NCI-H345 treated with DMSO at 0.1 percent for 48 hours (cell line): Measurements from ENCODE around the gene CD6.
A peak's percentile ranks its signal among the peaks of the same experiment; 100 is the strongest.

Experiments
- DNase-seq: peaks from one replicate; lab custom pipeline; 2025; ENCODE audit not compliant: unreplicated experiment; lab: John Stamatoyannopoulos, UW

Gene CD6

DNA sequence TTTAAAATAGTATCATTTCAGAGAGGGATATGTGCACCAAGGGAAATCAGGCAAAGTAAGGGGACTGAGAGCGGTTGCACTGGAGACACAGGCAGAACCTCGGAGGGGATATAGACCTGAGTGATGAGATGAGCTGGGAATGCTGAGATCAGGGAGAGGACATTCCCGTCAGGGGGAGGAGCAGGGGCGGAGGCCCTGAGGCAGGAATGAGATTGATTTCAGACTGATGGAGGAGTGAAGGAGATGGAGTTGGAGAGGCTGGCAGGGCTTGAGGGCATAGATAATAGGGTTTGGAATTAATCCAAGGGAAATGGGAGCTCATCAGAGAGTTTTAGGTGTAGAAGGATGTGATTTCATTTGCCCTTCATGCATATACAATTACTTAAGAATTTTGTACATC lies 13.2 kb downstream of the CD6 start:
- no peak for DNase-seq

DNA sequence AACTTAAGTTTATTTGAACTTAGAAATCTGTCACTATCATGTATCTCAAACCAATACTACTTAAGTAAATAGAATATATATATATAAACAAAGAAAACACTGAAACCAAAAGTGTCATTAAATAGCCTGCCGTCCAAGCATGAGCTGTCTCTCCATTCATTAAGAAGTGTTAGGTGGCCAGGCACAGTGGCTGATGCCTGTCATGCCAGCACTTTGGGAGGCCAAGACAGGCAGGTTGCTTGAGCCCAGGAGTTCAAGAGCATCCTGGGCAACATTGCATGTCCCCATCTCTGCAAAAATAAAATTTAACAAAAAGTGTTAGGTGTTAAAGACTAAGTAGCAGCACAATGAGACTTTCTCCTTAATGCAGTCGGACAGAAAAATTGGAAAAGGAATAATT lies 14.0 kb downstream of the CD6 start:
- DNase-seq: no peak

DNA sequence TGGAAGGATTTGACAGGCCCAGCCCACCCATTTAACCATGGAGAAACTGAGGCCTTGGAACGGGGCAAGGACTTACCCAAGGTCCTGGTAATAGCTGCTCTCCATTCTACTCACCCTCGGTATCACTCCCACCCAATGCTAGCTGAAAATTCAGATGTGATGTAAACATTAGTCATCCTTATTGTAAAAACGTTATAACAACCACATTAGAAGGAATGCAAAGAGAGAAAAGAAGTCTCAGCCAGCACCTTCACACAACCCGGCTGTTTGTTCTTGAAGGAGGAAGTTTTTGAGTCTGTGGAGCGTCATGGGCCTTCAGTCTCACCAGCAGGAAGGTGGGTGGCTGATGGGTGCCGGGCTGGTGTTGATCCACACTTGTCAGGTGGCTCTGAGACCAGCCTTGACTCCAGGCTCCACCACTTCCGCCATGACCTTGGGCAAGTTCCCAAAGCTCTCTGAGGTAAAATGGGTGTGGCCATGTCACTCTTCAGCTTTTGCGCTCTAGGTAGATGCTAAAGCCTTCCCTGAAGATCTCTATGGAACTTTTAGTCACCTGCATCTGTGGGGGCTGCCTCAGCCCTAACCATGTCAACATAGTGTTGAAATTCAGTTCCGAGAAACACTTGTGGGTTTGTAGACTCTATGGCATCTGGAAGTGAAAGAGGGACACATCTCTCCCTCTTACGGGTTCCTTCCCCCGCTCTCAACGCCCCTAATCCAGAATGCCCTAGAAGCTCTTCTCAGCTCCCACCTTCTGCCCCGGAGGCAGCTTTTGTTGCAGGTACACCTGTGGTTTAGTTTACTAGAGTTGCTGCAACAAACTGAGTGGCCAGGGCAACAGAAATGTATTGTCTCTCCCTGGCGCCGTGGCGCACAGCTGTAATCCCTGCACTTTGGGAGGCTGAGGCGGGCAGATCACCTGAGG lies 14.8 kb downstream of the CD6 start:
- no peak for DNase-seq

DNA sequence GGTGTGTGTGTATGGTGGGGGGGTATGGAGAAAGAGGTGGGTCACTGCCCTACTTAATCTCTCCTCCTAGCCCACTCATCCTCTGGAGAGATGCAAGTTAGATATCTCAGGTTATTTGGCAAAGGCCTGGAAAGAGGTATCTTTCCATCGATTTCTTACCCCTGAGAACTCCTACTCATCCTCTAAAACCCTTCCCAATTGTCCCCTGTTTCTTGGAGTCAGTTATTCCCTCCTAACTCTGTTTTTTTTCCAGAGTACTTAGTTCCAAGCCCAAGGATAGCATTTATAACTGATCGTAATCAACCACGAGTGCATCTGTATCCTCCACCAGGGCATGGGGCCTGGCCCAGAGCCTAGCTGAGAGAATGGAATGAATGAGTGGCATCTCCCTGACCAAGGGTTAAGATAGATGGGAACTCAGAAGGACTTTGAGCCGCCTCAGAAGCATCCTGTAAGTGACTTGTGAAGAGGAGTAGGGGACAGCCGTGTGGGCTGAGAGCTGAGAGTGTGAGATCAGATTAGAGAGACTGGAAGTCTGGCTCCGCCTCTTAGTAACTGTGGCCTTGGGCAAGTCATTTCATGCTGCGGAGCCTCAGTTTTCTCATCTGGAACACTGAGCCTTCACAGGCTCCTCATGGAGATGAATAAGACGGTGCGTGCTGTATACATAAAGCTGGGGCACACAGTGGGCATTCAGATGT lies 16.2 kb downstream of the CD6 start:
- DNase-seq: no peak

DNA sequence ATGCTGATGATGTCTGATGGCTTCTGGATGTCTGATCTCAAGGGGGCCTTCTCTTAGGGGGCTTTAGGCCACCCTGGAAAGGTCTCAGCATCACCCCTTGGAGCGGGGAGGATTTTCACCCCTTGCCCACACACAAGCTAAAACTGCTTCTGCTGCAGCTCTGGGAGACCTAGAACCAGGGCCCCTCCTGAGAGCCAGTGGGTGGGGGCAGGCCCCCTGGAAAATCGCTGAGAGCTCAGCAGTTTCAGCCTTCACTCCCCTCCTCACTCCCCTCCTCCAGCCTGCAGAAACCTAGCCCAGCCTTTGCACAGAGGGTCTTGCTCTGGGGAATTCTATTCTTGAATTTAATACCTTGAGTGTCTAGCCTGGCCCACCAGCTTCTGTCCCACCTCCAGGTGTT lies 17.2 kb downstream of the CD6 start:
- DNase-seq: no peak

DNA sequence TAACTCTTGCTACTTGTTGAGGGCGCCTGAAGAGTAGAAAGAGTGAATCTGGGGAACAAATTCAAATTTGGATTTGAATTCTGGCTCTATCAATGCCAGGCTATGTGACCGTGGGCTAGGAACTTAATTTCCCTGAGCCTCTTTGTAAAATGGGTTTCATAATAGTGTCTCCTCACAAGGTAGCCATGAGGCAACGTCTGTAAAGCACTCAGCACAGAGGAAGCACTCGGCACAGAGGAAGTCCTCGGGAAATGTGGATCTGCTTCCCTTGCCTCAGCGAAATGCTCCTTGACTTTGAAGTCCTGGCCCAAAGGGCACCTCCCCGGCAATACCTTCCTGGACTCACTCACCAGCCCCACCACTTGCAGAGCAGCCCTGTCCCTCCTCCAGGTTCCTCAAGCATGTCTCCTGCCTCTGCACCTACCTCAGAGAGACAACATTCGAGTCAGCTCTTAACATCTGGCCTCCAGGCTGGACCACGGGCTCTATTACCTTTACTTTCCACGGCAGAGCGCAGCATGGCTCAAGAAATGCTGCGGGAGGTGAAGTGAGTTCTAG lies 17.7 kb downstream of the CD6 start:
- DNase-seq: no peak

DNA sequence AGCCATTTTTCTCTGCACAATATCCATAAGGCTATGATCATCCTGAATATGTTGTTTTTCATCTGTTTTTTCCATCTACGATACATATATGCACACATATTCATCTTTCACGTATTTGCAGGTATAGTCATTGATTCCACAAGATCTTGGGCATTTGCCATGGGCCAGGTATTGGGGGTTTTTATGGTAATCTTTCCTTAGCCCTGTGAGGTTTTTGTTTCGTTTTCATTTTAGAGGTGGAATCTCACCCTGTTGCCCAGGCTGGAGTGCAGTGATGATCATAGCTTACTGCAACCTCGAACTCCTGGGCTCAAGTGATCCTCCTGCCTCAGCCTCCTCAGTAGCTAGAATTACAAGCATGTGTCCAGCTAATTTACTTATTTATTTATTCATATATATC lies 20.0 kb downstream of the CD6 start:
- DNase-seq: no peak

DNA sequence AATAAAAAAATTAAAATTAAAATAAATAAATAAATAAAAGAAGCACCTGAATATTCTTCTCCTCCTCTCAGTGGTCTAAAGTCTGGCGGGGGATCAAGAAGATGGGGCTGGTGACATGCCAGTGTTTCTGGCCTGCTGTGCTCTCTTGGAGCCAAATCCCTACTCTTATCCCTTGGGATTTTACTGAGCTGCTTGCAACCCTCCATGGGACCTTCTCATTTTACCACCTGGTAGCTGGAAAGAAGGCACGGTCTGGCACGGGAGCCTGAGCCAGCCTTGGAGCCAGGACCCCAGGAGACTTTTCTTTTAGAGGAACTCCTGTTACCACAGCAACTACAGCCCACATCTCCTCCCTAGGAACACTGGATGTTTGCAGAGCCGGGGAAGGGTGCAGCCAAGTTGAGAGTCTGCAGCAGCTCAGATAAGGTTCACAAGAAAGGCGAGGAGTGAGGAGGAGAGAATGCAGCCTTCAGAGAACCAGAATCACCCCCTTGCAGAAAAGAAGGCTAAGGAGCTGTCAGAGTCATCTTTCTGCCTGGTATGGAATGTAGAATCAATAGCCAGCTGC lies 21.4 kb downstream of the CD6 start:
- no peak for DNase-seq

DNA sequence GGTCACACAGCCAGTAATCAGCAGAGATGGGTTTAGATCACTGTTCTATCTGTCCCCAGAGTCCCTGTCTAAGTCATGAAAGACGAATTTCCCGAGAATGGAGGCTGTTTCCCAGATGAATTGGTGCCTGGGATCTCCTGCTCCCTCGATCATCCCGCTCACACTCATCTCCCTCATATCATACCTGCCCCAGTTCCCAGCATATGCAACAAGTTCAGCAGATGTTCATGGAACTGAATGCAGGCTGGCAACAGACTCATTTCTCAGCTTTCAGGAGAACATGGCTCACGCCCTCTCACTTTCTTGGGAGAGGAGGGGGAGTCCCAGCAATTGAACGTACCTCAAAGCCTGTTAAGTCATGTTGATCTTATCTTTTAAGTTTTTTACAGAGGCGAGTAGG lies 22.1 kb downstream of the CD6 start:
- no peak for DNase-seq

DNA sequence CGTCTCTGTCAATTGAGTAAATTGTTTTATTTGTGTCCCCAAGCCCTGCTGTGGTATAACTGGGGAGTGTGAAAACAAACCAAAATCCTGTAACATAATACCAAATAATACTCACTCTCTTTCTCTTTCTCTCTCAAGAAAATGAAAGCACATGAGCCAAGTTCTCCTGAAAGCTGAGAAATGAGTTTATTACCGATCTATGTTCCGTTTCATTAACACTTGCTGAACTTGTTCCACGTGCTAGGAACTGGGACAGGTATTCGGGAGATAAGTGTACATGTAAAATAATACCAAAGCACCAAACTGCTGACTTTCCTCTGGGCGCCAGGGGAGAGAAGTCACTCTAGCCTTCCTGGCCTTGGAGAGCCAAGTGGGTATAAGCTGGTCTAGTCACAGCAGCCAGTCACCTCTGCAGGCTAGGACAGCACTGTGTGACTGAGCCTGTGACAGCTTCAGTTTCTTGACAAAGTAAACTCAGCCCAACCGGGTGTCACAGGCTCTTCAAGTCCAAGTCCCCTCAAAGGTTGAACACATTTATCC lies 23.1 kb downstream of the CD6 start:
- DNase-seq: no peak

DNA sequence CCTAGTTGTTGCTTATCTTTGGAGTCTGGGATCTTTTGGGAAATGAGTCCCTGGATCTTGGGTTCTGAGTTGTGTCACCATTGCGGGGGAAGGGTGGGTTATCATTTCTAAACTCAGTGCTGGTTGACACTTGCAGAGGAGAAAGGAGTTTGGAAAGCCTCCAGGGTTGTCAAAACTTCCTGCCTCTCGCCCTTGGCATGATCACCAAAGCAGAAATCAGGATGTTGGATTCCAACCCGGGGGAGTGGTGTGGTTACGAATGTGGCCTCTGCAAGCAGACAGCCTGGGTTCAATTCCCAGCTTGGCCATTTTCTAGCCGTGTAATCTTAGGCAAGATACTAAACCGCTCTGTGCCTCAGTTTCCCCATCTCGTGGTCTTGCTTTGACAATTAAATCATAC lies 24.3 kb downstream of the CD6 start:
- no peak for DNase-seq

DNA sequence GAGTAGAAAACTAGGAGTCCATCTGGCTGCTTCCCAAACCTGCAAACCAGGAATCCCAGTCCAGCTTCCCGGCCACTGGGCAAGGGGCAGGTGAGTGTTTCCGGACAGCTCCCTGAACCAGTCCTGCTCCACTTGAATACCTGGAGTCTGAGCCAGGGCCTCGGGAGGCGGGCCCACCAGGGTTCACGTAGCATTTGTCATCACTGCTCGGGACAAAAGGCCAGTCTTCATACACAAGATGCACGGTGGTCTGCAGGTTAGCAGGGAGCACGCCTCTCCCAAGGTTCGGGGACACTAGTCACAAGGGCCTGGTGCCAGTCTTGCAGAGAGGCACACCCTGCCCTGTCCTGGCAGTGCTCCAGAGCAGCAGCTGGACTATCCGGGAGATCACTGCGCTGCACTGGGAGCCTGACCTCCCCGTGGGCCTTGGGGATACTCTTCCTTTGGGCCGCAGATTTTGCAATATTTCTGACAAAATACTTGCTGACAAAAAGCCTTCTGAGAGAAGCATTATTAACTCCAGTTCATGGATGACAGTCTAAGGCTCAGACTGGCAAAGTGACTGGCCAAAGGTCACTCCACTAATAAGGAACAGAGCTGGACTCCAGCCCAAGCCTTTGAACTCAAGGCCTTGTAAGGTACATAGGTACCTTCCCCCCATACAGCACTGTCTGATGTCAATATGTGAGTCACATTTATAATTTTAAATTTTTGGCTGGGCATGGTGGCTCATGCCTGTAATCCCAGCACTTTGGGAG lies 25.1 kb downstream of the CD6 start:
- DNase-seq: no peak

DNA sequence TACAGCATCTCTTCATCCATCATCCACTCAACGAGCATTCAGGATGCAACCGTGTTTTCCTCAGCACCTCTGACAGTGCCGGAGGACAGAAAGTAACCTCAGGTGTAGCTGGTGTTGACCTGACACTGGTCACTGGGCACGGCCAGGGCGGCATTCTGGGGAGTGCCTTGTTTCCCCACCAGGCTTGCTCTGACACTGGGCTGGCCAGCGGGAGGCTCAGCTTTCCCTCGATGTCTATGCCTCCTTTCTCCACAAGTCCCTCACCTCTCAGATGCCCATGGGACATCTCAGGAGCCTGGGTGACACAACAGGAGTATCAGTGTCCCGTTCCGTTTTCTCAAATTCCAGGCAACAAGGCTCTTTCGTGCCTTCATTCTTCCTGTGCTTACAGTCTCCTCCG lies 28.9 kb downstream of the CD6 start:
- no peak for DNase-seq

DNA sequence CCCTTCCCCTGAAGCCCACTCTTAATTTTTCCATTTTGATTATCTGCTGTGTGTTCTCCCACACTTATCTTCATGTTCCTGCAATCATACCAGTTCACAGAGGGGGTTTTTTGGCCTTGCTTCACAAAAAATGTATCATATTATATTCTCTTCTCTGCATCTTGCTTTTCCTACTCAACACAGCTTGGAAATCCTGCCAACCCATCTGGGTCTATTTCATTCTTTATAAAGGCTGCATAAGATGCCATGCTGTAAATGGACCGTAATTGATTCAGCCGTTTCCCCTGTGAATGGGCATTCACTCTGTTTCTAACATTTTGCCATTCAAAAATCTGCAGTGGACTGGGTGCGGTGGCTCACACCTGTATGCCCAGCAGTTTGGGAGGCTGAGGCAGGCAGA lies 30.5 kb downstream of the CD6 start:
- DNase-seq: no peak

DNA sequence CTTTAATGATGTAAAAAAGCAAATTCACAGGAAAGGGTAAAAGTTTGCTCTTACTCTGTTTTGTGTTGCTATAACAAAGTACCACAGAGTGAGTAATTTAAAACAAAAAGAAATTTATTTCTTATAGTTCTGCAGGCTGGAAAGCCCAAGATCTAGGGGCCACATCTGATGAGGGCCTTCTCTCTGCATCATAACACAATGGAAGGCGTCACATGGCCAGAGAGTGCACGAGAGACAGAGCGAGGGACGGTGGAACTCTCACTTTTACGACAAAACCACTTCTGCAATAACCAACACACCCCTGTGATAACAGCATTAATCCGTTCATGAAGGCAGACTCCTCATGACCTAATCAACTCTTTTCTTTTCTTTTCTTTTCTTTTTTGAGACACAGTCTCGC lies 31.1 kb downstream of the CD6 start:
- DNase-seq: no peak

DNA sequence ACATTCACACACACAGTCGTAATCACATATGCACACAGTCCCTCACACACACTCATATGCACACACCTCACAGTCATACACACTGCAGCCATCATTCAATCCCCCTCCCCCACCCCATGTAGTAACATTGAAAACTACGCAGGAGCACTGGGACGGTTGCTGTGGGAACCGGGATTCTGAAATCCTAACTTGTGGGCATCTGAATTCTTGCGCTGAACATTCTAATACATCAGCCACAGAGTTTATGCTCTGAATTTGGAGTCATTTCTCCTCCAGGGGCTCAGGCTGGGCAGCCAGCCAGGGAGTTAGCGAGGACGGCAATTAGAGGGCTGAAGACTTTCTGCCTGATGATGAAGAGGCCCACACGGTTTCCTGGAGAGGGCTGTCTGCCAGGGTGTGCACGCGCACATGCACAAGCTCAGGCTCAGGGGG lies 32.7 kb downstream of the CD6 start:
- DNase-seq: peak; percentile 10

DNA sequence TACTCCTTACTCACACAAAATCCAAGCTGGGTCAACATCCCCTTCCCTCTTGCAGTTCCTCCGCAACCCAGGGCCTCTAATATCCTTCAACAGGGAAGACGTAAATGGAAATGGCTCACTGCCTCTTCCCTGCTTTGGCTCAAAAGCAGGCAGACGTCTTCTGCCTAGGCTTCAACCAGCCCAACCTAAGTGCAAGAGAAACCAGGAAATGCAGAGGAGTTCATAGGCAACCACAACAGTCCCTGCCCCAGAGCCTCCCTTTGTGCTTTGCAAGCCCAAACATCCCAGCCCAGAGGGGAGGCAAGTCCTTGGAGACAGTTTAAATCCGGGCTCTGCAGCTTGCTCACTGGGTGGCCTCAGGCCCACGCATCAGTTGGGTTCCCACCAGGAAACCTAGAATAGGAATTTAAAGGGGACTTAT lies 33.3 kb downstream of the CD6 start:
- no peak for DNase-seq

DNA sequence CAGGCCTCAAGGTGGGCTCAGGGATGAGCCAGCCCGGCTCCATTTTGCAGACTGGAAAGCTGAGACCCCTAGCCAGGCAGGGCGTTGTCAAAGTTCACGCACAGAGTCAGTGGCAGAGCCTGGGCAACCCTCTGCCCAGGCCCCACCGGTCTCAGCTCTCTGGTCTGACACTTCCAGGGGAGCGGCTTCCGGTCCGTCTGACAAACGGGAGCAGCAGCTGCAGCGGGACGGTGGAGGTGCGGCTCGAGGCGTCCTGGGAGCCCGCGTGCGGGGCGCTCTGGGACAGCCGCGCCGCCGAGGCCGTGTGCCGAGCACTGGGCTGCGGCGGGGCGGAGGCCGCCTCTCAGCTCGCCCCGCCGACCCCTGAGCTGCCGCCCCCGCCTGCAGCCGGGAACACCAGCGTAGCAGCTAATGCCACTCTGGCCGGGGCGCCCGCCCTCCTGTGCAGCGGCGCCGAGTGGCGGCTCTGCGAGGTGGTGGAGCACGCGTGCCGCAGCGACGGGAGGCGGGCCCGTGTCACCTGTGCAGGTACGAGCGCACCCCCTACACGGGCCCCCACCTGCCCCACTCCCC lies 36.0 kb downstream of the CD6 start:
- no peak for DNase-seq

DNA sequence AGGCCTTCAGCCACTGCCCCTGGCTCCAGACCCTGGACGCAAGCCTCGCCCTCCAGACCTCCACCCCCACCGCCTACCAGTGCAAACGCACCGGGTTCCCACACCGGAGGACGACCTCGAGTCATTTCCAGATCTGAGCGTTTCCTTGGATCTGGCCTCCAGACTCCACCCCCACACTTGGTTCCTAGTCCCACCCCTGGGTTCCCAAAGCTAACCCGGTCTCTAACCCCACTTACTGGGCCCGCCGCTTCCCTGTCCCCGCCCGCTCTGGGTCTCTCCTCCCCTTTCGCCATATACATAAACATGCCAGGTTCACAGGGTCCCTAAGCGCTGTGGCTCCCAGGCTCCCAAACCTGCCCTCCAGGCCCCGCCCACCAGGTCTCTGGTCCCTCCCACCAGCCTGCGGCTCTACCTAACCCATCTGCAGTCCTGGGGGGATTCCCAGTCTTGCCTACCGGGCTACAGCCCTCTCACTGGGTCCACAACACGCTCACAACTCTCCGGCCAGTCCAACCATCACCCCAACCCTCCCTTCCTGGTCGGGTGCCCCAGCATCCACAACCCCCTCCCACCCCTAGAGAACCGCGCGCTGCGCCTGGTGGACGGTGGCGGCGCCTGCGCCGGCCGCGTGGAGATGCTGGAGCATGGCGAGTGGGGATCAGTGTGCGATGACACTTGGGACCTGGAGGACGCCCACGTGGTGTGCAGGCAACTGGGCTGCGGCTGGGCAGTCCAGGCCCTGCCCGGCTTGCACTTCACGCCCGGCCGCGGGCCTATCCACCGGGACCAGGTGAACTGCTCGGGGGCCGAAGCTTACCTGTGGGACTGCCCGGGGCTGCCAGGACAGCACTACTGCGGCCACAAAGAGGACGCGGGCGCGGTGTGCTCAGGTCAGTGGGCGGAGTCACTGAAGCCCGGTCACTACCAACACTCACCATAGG lies 36.7 kb downstream of the CD6 start:
- DNase-seq: no peak
